Calu3 (cell line): ENCODE data around the gene HGS. TPM values are rescaled to one million over a fixed set of nuclear protein-coding genes. Genes with fewer than 3 reads are reported as not detected.

ENCODE experiments used
- BruUV-seq: library from RNA; stranded (reverse); fragments of 400-500 nt; replicated peaks from 2 replicates; lab custom pipeline; 2021; lab: Mats Ljungman, UMichigan
- CTCF ChIA-PET: fragments of 300-600 bp; sonication (Branson Sonifier 250); formaldehyde crosslinking; loops from one replicate; lab custom pipeline; 2022; ENCODE audit warnings: antibody characterized with exemption; lab: Charles Lee
- DNase-seq: peaks from one replicate; pipeline ENCODE4 v3.0.0; 2022
- H3K27ac Mint-ChIP-seq: one replicate; pipeline ENCODE4 v1.8.0; 2022; ENCODE audit warnings: mixed read lengths; ENCODE audit not compliant: unreplicated experiment
- H3K27me3 Mint-ChIP-seq: one replicate; pipeline ENCODE4 v1.8.0; 2022; ENCODE audit warnings: mixed read lengths; ENCODE audit not compliant: unreplicated experiment
- H3K36me3 Mint-ChIP-seq: one replicate; pipeline ENCODE4 v1.8.0; 2022; ENCODE audit warnings: mild to moderate bottlenecking, moderate library complexity, mixed read lengths; ENCODE audit not compliant: insufficient read depth, unreplicated experiment
- H3K4me1 Mint-ChIP-seq: one replicate; pipeline ENCODE4 v1.8.0; 2022; ENCODE audit warnings: mild to moderate bottlenecking, low read depth, mixed read lengths; ENCODE audit not compliant: unreplicated experiment
- H3K4me3 Mint-ChIP-seq: one replicate; pipeline ENCODE4 v1.8.0; 2022; ENCODE audit warnings: mild to moderate bottlenecking, low read depth, moderate library complexity, mixed read lengths; ENCODE audit not compliant: unreplicated experiment
- H3K9me3 Mint-ChIP-seq: one replicate; pipeline ENCODE4 v1.8.0; 2022; ENCODE audit warnings: low read depth, mixed read lengths; ENCODE audit not compliant: unreplicated experiment
- CTCF ChIP-seq: fragments of 200-600 bp; IDR thresholded peaks from one replicate; pipeline ENCODE4 v1.8.0; 2022; ENCODE audit warnings: antibody characterized with exemption; ENCODE audit not compliant: unreplicated experiment
- intact Hi-C: fragments of 100-400 bp; cut with micrococcal nuclease; formaldehyde crosslinking; loops from one replicate; pipeline ENCODE4 v1.10.0; 2022; ENCODE audit not compliant: unreplicated experiment
- total RNA-seq: library from RNA; stranded (reverse); gene quantifications from 2 replicates; pipeline ENCODE4 v1.2.3, GENCODE V29; 2022

Gene HGS
- total RNA-seq, 1 experiment from 2014 or later = 160 TPM

- H3K4me1 Mint-ChIP-seq = peaks cover 22% of the 10 kb centered on the region
- CTCF ChIA-PET = no interaction called here
- no peaks in the 10 kb centered on the region for H3K9me3 Mint-ChIP-seq
- intact Hi-C loops = no loop called here
- no peak overlapping the region for H3K27ac Mint-ChIP-seq
- no peaks in the 10 kb centered on the region for H3K27me3 Mint-ChIP-seq
- no peak for DNase-seq
- H3K4me3 Mint-ChIP-seq = no peak overlapping the region
- peaks cover 13% of the 10 kb centered on the region for H3K36me3 Mint-ChIP-seq
- BruUV-seq = no TSS peak
- no peak for TF ChIP-seq CTCF
Measured at GRCh38 chr17:81656835-81657234, 27.0 kb upstream of the HGS start.

- Mint-ChIP-seq H3K27ac (no peak overlapping the region), H3K4me3 (peak overlapping the region; percentile 50), H3K36me3 (peaks cover 11% of the 10 kb centered on the region), H3K27me3 (no peaks in the 10 kb centered on the region), H3K4me1 (peaks cover 18% of the 10 kb centered on the region), H3K9me3 (no peaks in the 10 kb centered on the region)
- CTCF ChIA-PET = no interaction called here
- no TSS peak for BruUV-seq
- DNase-seq = no peak
- no peak for TF ChIP-seq CTCF
- intact Hi-C loops = no loop called here
Measured at GRCh38 chr17:81659038-81659437, 24.8 kb upstream of the HGS start.

- intact Hi-C loops = no loop called here
- Mint-ChIP-seq H3K27me3 (no peaks in the 10 kb centered on the region), H3K9me3 (no peaks in the 10 kb centered on the region), H3K27ac (no peak overlapping the region), H3K4me1 (peaks cover 18% of the 10 kb centered on the region), H3K36me3 (peaks cover 19% of the 10 kb centered on the region), H3K4me3 (no peak overlapping the region)
- no peak for DNase-seq
- CTCF ChIA-PET = interaction anchor here (0.5 kb wide), 1 partner anchor 79 kb away, joined by 3 read pairs; no protein-coding TSS in a partner anchor
- no TSS peak for BruUV-seq
- TF ChIP-seq CTCF = no peak
Measured at GRCh38 chr17:81660441-81660840, 23.4 kb upstream of the HGS start.

GRCh38 chr17:81662002-81662401 is 21.8 kb upstream of the HGS start:
- BruUV-seq = no TSS peak
- H3K4me3 Mint-ChIP-seq = no peak overlapping the region
- intact Hi-C loops = no loop called here
- no peaks in the 10 kb centered on the region for H3K9me3 Mint-ChIP-seq
- H3K27ac Mint-ChIP-seq = no peak overlapping the region
- peaks cover 34% of the 10 kb centered on the region for H3K36me3 Mint-ChIP-seq
- no peaks in the 10 kb centered on the region for H3K27me3 Mint-ChIP-seq
- CTCF ChIA-PET = no interaction called here
- no peak for TF ChIP-seq CTCF
- DNase-seq = no peak
- peaks cover 26% of the 10 kb centered on the region for H3K4me1 Mint-ChIP-seq
